Prostate gland (tissue), 2 donors: Measurements from ENCODE around the gene MYL2. TPM values are rescaled to one million over a fixed set of nuclear protein-coding genes. Genes with fewer than 3 reads are reported as not detected.

Experiments used
- DNase-seq: peaks from one replicate; pipeline ENCODE4 v3.0.0-alpha.2; 2019; ENCODE audit warnings: low spot score
- H3K27ac ChIP-seq, 2 donors: fragments of 200-600 bp; sonication (generic); 2 replicates each; pipeline ENCODE4 v1.5.1; 2017 to 2019
- H3K27me3 ChIP-seq: fragments of 200-600 bp; sonication (generic); replicated peaks from 2 replicates; pipeline ENCODE4 v1.5.1; 2019; ENCODE audit not compliant: insufficient read depth
- H3K36me3 ChIP-seq, 2 donors: fragments of 200-600 bp; sonication (generic); 1 replicate in 1 of 2; 2 replicates in 1 of 2; pipeline versions ENCODE4 v1.5.1 to v1.8.1; 2017 to 2019
- H3K4me1 ChIP-seq: fragments of 200-600 bp; sonication (generic); replicated peaks from 2 replicates; pipeline ENCODE4 v1.5.1; 2019
- H3K4me3 ChIP-seq, 2 donors: fragments of 200-600 bp; sonication (generic); 2 replicates each; pipeline ENCODE4 v1.5.1; 2017 to 2019
- H3K9me3 ChIP-seq: fragments of 200-600 bp; sonication (generic); 2 replicates; pipeline ENCODE4 v1.5.1; 2017
- POLR2A ChIP-seq: fragments of 450-650 bp; IDR thresholded peaks from one replicate; pipeline ENCODE4 v1.6.1; 2016; ENCODE audit warnings: antibody characterized with exemption, mild to moderate bottlenecking
- POLR2AphosphoS5 ChIP-seq: sonication (generic); formaldehyde crosslinking; IDR thresholded peaks from one replicate; pipeline ENCODE4 v1.6.1; 2017; ENCODE audit warnings: antibody characterized with exemption
- WGBS: methylation state at CpG from one replicate; pipeline ENCODE4 v1.1.5; 2018; 5-methylcytosine and 5-hydroxymethylcytosine counted together
- intact Hi-C: fragments of 100-400 bp; cut with DNase I; formaldehyde crosslinking; loops from one replicate; pipeline ENCODE4 v1.14.2; 2022
- total RNA-seq, 2 donors: library from RNA; depleted of rRNA; stranded (reverse); fragments of >200 nt; gene quantifications; one replicate each; pipeline ENCODE4 v1.1.0, GENCODE V29; 2016
- TF ChIP-seq, protein P1 (sequence below), 4 experiments: fragments of 200-600 bp in 2 of 4; fragments of 450-650 bp in 2 of 4; sonication (generic) in 2 of 4; IDR thresholded peaks; 1 replicate in 3 of 4; 2 replicates in 1 of 4; pipeline ENCODE4 v1.5.1; 2016 to 2019; ENCODE audit warnings: antibody characterized with exemption in 4 of 4, mild to moderate bottlenecking in 2 of 4, moderate library complexity in 2 of 4

The MYL2 gene
- total RNA-seq, 2 donors from 2014 or later = 39.5 TPM; not detected in 1

DNA sequence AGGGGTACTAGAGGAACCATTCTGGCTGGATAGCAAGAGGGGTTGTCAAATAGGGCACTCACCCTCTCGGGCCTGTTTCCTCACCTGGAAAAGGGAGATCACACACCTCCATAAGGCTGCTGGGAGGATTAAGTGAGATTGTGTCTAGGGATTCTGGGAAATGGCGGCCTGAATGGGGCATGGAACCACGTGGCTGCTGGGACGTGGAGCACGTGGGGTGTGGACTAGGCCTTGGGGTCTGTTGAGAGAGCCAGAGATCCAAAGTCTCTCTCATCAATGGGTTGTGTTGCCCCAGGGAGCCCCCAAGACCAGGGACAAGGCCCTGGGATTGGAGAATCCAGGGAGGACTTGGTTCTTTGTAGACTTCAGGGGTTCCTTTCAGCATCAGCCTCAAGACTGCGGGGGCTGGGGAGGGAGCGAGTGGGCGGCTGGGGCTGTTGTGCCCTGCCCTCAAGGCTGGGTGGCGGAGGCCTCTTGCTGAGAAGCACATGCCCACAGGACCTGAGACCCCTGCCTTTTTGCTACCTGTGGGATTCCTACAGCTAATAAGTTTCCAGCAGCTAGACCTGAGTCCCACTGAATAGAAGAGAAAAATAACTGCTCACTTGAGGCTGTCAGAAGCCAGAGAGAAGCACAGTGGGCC lies 3.4 kb upstream of the MYL2 start:
- no peaks in the 10 kb centered on the region for H3K27me3 ChIP-seq

DNA sequence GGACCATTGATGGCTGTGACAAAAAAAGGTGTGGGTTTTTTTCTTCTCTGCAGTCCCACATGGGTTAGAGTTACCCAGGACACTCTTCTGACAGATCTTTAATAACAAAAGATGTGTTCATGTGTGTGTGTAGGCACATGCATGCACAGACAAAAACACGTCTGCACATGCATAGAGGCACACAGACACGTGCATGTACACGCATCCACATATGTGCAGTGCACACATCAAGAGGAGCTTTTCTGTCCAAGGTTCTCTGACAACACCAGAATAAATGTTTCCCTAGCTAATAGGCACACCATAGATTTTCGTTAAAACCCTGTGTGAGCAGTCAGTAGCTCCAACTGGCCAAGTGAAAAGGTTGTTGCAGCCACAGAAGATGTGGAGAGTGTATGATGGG lies 2.8 kb upstream of the MYL2 start:
- TF ChIP-seq, protein P1, sequence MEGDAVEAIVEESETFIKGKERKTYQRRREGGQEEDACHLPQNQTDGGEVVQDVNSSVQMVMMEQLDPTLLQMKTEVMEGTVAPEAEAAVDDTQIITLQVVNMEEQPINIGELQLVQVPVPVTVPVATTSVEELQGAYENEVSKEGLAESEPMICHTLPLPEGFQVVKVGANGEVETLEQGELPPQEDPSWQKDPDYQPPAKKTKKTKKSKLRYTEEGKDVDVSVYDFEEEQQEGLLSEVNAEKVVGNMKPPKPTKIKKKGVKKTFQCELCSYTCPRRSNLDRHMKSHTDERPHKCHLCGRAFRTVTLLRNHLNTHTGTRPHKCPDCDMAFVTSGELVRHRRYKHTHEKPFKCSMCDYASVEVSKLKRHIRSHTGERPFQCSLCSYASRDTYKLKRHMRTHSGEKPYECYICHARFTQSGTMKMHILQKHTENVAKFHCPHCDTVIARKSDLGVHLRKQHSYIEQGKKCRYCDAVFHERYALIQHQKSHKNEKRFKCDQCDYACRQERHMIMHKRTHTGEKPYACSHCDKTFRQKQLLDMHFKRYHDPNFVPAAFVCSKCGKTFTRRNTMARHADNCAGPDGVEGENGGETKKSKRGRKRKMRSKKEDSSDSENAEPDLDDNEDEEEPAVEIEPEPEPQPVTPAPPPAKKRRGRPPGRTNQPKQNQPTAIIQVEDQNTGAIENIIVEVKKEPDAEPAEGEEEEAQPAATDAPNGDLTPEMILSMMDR (IDR thresholded peaks at IDR 0.05) = no peak
- Histone ChIP-seq H3K4me1 (no peaks in the 10 kb centered on the region), H3K27me3 (no peaks in the 10 kb centered on the region), H3K36me3 (no peaks in the 10 kb centered on the region), H3K4me3 (no peak overlapping the region), H3K9me3 (no peaks in the 10 kb centered on the region), H3K27ac (no peak overlapping the region)
- no peak for DNase-seq
- intact Hi-C loops = no loop called here
- WGBS = 94% methylated on average over 4 of the region's 4 CpGs

More for the DNA sequence above, 3.4 kb upstream of the MYL2 start:
- no peak overlapping the region for H3K4me3 ChIP-seq
- no peaks in the 10 kb centered on the region for H3K4me1 ChIP-seq
- TF ChIP-seq, protein P1 (IDR thresholded peaks at IDR 0.05) = no peak
- TF ChIP-seq POLR2AphosphoS5 = no peak
- TF ChIP-seq POLR2A = no peak
- no peak for DNase-seq
- H3K27ac ChIP-seq = no peak overlapping the region
- 94% methylated on average over 9 of the region's 9 CpGs for WGBS
- no peaks in the 10 kb centered on the region for H3K36me3 ChIP-seq
- intact Hi-C loops = no loop called here
- H3K9me3 ChIP-seq = no peaks in the 10 kb centered on the region

- Histone ChIP-seq H3K4me3 (no peak overlapping the region), H3K27me3 (no peaks in the 10 kb centered on the region), H3K9me3 (no peaks in the 10 kb centered on the region), H3K36me3 (no peaks in the 10 kb centered on the region), H3K27ac (no peak overlapping the region), H3K4me1 (no peaks in the 10 kb centered on the region)
- no peak for DNase-seq
- WGBS = 79% methylated on average over 7 of the region's 7 CpGs
- TF ChIP-seq POLR2AphosphoS5 = no peak
- no peak for TF ChIP-seq POLR2A
- TF ChIP-seq, protein P1 (IDR thresholded peaks at IDR 0.05) = no peak
- intact Hi-C loops = no loop called here
Observed at GRCh38 chr12:110922652-110923051, 2.3 kb upstream of the MYL2 start.

- intact Hi-C loops = no loop called here
- H3K27me3 ChIP-seq = no peaks in the 10 kb centered on the region
- TF ChIP-seq, protein P1 (IDR thresholded peaks at IDR 0.05) = no peak
- TF ChIP-seq POLR2A = no peak
- no peak for TF ChIP-seq POLR2AphosphoS5
- 79% methylated on average over 10 of the region's 10 CpGs for WGBS
- H3K4me3 ChIP-seq = no peak overlapping the region
- H3K36me3 ChIP-seq = no peaks in the 10 kb centered on the region
- DNase-seq = no peak
- H3K4me1 ChIP-seq = no peaks in the 10 kb centered on the region
- no peaks in the 10 kb centered on the region for H3K9me3 ChIP-seq
- H3K27ac ChIP-seq = no peak overlapping the region
Observed at GRCh38 chr12:110921262-110921661, 883 bp upstream of the MYL2 start.

- 94% methylated on average over 5 of the region's 5 CpGs for whole genome bisulfite sequencing
- intact Hi-C loops = no loop called here
- Histone ChIP-seq H3K4me3 (no peak overlapping the region), H3K27me3 (no peaks in the 10 kb centered on the region), H3K27ac (no peak overlapping the region), H3K9me3 (no peaks in the 10 kb centered on the region), H3K4me1 (no peaks in the 10 kb centered on the region), H3K36me3 (no peaks in the 10 kb centered on the region)
- DNase-seq = no peak
- TF ChIP-seq POLR2AphosphoS5 (no peak), POLR2A (no peak)
- TF ChIP-seq, protein P1 (IDR thresholded peaks at IDR 0.05) = no peak
Observed at GRCh38 chr12:110919720-110920119, 659 bp downstream of the MYL2 start.
